HG03139 (cell line): Measurements from ENCODE around the gene FCSK.

Experiments used
- ATAC-seq: cut with Tn5 transposase; IDR thresholded peaks from one replicate; pipeline ENCODE4 v1.9.1; 2021; ENCODE audit not compliant: unreplicated experiment

Gene FCSK

DNA sequence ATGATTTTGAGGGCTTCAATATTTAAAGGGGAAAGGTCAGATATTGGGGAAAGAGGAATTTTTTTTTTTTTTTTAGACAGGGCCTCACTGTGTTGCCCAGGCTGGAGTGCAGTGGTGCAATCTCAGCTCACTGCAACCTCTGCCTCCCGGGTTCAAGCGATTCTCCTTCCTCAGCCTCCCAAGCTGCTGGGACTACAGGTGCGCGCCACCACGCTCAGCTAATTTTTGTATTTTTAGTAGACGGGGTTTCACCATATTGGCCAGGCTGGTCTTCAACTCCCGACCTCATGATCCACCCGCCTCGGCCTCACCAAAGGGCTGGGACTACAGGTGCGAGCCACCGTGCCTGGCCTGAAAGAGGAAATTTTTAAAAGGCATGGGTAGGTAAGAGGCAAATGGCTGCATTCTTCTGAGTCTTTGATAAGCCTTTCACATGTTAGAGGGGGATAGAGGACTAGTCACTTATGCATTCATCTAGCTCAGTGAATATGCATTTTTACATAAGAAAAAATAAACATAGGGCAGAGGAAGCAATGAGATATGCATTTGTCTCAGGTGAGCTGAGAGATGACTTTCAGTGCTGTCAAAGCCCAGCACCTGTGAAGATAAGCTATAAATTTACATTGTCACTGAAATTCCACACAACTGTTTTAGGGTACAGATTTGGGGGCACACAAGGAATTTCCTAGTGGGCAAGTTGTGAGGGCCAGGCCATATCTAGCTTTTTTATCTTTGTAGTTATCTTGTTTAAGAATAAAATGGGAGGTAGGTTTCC is 1.1 kb upstream of the FCSK start:
- no peak for ATAC-seq

DNA sequence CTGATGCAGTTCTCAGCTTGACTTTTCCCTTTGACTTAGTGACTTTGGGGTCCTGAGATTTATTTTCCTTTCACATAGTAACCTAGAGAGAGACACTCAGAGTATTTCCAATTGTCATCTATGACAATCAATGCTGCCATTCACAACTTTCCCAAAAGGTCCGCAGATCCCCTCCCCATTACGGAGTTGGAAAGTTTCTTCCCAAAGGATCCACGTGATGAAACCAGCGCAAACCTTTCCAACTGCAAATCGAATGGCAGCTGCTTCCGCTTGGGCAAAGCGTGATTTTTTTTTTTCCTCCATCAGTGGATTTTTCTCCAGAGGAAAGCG is 538 bp upstream of the FCSK start:
- no peak for ATAC-seq

DNA sequence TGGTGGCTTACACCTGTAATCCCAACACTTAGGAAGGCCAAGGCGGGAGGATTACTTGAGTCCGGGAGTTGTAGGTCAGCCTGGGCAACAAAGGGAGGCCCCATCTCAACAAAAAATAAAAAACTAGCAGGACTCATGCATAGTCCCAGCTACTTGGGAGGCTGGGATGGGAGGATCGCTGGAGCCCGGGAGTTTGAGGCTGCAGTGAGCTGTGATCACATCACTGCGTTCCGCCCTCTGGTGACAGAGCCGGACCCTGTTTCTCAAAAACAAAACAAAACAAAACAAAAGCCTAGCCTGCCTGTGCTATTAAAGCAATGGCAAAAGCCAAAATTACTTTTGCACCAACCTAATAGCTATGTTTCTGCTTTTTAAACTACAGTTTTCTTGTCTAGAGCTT is 1.5 kb downstream of the FCSK start:
- no peak for ATAC-seq

DNA sequence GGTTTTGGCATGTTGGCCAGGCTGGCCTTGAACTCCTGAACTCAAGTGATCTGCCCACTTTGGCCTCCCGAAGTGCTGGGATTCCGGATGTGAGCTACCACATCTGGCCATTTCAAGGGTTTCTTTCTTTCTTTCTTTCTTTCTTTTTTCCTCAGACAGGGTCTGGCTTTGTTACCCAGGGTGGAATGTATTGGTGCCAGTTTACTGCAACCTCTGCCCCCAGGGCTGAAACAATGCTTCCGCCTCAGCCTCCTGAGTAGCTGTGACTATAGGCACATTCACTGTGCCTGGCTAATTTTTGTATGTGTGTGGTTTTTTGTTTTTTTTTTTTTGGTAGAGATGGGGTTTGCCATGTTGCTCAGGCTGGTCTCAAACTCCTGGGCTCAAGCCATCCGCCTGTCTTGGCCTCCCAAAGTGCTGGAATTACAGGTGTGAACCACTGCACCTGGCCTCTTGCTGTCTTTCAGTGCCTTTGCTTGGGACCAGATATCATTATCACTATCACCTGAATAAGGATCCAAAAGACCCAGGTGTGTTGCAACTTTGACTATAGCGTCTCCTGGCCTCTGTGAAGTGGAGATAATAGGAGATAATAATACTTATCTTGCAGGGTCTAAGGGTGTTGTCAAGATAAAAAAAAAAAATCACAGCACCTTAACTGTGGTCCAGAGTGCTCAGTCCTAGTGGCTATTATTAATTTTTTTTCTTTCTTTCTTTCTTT is 3.2 kb downstream of the FCSK start:
- ATAC-seq = no peak

DNA sequence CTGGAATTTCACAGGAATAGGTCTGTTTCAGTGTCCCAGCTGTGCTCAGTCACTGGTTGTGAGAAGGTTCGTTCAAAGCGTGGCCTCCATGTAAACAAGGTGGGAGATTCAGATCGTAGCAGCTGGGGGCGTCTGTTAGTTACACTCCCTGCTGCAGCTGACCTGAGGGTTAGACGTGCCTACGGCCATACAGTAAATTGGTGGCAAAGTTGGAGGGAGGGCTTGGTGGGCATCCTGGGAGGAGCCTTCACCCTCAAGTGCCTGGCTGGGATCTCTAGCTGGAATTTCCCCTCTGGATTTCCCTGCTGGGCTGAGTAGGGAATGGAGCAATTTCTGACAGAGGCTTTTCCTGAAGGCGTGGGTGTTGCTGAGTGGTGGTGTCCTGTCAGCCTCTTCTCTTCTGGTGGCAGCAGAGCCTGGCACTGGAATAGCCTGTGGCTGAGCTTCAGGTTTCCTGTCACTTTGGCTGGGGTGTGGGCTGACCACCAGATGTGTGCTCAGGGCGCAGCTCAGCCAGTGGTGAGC is 6.4 kb downstream of the FCSK start:
- ATAC-seq = no peak

DNA sequence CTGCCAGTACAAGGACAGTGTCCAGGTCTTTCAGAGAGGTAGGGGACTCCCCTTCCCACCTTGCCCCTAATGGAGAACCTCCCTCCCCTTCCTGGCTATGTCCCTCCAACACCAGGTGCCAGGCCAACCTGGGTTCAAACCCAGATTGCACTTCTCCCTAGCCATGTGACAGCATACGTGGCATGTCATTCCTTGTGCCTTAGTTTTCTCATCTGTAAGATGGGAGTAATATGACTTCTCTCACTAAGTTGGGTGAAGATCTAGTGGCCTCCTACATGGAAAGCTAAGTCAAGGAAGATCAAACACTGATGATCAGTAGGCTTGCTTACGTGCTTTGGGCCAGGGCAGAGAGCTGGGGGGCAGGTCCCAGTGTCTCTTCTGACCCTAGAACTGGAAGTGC is 8.8 kb downstream of the FCSK start:
- no peak for ATAC-seq

DNA sequence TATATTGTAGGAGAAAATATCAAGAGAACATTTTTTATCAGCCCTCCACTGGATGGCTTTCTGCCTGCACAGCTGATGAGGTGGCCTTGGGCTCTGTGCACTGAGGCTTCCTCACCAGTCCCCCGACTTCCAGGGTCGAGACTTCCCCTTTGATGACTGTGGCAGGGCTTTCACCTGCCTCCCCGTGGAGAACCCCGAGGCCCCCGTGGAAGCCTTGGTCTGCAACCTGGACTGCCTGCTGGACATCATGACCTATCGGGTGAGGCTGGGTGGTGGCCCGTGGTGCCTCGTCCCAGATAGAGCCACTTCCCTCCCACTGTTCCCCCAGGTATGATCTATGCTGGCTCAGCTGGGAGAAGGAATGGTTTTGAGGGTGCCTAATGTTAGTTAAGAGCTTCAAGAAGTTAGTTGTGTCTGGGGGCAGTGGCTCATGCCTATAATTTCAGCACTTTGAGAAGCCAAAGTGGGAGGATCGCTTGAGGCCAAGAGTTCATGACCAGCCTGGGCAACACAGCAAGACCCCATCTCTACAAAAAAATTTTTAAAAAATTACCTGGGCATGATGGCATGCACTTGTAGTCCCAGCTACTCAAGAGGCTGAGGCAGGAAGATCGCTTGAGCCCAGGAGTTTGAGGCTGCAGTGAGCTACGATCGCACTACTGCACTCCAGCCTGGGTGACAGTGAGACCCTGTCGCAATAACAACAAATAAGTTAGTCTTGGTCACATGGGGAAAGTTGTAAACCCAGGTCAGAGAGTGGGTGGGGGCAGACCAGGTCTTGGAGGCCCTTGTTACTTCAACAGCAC is 11.8 kb downstream of the FCSK start:
- no peak for ATAC-seq

DNA sequence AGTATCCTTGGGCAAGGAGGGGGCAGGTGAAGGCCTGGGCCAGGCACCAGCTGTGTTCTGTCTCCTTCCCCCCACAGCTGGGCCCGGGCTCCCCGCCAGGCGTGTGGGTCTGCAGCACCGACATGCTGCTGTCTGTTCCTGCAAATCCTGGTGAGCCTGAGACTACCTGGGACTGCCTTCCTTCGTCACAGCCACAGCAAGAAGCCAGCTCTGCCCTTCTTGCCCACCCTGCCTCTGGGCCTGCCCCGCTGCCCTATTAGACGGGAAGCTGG is 12.3 kb downstream of the FCSK start:
- ATAC-seq = no peak

DNA sequence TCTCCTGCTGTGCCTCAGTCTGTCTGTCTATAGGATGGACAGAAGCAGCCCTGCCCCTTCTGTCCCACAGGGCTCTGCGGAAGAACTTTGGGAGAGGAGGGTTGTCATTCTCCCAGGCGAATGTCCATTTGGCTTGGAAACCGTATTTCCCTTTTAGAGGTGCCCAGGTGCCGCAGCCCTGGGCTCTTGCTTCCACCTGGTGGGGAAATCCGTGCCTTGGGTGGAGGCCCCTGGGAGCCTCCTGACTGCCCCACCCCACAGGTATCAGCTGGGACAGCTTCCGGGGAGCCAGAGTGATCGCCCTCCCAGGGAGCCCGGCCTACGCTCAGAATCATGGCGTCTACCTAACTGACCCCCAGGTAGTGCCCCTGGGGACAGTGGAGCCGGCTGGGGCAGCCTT is 12.7 kb downstream of the FCSK start:
- no peak for ATAC-seq

DNA sequence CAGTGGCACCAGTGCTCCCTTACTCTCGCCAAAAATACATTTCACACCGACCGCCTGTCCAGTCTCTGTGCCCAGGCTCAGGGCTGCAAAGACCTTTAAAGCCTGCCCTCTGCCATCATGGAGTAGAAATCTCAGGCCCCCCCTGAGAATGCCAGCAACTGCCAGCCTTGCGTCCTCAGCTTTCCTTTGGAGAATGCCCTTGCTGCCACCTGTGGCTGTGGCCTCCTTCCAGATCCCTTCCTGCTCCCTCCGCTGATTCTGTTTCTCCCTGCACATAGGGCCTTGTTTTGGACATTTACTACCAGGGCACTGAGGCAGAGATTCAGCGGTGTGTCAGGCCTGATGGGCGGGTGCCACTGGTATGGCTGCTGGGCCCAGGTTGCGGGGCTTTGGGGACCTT is 13.2 kb downstream of the FCSK start:
- ATAC-seq = no peak

DNA sequence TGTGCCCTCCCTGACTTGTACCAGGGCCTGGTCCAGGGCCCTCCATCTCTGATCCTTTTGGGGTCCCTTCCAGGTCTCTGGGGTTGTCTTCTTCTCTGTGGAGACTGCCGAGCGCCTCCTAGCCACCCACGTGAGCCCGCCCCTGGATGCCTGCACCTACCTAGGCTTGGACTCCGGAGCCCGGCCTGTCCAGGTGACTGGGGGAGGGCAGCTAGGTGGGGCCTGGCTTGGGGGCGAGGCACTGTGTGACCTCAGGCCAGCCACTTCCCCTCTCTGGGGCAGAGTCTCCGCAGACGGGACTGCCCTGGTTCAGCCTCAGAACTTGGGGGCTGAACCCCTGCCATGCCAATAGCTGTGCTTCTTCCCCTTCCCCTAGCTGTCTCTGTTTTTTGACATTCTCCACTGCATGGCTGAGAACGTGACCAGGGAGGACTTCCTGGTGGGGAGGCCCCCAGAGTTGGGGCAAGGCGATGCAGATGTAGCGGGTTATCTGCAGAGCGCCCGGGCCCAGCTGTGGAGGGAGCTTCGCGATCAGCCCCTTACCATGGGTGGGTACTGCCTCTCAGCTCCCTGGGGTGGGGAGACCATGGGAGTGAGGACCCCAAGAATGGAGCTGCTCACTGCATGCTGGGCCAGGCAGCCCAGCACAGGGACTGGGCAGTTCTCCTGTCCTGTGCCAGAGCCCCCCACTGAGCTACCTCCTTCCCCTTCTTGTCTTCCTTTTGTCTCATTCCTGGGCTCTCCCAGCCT is 14.6 kb downstream of the FCSK start:
- no peak for ATAC-seq

DNA sequence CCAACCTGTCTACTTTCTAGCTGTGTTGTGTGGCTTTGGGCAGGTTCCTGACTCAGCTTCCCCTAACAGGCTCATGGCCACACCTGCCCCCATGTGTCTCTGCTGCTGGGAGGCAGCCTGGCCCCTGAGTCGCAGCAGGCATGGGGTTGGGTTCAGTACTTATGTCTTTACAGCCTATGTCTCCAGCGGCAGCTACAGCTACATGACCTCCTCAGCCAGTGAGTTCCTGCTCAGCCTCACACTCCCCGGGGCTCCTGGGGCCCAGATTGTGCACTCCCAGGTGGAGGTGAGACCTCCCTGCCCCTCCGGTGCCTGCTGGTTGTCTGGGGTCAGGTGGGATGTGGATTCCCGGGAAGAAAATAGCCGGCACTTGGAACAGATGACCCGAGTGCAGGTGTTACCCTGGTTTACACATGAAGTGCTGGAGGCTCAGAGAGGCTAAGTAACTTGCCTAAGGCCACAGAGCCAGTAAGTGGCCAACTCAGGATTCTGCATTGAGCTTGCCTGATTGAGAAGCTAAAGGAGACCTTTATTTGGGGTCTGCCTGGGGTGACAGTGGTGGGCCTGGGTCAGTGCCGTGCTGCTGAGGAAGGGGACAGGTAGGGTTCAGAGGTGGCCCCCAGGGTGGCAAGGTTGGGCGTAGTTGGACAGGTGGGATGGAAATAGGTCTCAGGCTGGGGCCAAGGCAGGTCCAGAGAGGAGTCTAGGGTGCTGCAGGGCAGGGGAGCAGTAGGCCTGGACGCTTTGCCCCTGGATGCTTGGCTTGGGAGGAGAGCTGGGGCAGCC is 15.9 kb downstream of the FCSK start:
- no peak for ATAC-seq

DNA sequence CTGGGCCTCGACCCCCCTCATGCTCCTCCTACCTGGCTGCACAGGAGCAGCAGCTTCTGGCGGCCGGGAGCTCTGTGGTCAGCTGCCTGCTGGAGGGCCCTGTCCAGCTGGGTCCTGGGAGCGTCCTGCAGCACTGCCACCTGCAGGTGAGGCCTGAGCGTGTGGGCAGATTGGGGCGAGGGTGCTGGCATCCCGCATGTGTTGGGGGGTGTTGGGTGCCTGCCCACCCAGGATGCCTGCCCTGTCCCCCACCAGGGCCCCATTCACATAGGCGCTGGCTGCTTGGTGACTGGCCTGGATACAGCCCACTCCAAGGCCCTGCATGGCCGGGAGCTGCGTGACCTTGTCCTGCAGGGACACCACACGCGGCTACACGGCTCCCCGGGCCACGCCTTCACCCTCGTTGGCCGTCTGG is 16.5 kb downstream of the FCSK start:
- ATAC-seq = no peak

DNA sequence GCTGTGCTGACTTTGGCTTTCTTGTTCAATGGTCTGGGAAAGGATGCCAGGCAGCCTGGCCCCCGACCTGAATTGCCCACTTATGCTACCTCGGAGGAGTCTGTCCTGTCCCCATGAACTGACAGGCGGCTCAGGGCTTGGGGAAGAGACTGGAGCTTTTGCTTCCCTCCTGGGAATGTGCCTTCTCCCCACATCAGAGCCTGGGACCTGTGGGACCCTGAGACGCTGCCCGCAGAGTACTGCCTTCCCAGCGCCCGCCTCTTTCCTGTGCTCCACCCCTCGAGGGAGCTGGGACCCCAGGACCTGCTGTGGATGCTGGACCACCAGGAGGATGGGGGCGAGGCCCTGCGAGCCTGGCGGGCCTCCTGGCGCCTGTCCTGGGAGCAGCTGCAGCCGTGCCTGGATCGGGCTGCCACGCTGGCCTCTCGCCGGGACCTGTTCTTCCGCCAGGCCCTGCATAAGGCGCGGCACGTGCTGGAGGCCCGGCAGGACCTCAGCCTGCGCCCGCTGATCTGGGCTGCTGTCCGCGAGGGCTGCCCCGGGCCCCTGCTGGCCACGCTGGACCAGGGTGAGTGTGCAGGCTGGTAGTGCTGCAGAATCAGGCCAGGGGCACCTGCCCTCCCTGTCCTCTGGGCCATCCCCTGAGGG is 18.5 kb downstream of the FCSK start:
- no peak for ATAC-seq

DNA sequence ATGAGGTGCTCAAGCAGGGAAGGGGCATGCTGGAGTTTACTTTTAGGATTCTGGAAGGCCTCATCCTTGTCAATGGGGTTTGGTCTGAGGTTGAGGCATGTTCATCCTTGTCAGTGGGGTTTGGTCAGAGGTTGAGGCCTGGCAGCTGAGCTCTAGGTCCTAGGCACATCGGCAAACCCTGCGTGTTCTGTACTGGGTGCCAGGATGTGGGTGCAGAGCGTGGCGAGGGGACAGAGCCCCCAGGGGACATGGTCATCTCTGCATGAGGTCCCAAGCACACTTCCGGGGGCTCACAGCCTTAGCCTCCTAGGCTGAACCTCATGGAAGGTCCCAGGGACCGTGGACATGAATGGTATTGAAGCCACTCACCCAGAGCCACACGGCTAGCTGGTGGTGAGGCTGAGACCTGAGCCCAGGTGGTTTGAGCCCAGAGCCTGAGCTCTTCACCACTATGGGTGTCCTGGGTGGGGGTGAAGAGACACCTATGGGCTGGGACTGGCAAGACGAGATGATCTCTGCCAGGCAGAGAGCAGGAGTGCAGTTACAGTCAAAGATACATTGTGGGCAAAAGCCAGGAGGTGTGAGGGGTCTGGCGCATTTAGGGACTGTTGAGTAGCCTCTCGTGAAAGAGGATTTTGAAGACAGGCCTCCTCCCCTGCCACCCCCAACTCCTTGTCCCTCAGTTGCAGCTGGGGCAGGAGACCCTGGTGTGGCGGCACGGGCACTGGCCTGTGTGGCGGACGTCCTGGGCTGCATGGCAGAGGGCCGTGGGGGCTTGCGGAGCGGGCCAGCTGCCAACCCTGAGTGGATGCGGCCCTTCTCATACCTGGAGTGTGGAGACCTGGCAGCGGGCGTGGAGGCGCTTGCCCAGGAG is 19.3 kb downstream of the FCSK start:
- no peak for ATAC-seq

DNA sequence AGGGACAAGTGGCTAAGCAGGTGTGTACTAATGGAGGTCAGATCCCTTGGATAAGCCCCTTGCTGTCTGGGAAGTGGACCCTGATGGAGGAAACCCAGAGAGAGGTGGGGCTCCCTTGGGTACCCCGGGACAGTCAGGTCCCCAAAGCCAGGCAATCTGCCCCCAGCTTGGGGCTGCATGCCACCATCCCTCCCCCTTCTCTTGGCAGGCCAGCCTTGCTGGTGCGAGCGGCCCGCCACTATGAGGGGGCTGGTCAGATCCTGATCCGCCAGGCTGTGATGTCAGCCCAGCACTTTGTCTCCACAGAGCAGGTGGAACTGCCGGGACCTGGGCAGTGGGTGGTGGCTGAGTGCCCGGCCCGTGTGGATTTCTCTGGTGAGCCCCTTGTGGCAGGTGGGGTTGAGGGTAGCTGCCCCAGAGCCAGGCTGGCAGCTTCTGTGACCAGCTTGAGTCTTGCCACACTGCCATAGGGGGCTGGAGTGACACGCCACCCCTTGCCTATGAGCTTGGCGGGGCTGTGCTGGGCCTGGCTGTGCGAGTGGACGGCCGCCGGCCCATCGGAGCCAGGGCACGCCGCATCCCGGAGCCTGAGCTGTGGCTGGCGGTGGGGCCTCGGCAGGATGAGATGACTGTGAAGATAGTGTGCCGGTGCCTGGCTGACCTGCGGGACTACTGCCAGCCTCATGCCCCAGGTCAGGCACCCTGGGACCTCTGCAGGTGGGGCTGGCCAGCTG is 20.1 kb downstream of the FCSK start:
- no peak for ATAC-seq

DNA sequence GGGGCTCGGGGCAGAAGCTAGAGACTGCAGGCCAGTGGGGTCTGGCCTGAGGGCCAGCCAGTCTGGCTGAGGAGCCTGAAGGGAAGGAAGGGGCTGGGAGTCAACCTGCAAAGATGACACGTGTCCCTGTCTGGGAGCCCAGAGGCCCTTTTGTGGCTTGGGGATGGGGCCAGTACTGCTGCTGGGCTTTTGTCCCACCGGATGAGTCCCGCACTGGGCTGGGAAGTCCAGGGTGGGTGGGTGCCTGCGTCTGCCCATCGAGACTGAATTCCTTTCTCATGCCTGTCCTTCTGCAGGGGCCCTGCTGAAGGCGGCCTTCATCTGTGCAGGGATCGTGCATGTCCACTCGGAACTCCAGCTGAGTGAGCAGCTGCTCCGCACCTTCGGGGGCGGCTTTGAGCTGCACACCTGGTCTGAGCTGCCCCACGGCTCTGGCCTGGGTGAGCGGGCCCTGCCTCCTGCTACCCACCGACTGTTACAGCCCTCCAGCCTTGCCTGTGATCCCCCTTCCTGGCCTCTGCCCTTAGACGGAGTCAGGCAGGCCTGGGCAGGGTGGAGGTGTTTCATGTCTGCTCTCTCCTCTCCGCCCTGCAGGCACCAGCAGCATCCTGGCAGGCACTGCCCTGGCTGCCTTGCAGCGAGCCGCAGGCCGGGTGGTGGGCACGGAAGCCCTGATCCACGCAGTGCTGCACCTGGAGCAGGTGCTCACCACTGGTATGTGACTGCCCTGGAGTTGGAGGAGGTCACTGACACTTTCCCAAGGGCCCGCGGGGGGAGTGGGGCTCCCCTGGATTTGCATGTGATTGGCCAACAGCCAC is 20.9 kb downstream of the FCSK start:
- no peak for ATAC-seq
